Smooth muscle cell (in vitro differentiated cells): Measurements from ENCODE around the gene LST1. TPM values are rescaled to one million over a fixed set of nuclear protein-coding genes. Genes with fewer than 3 reads are reported as not detected.

Experiments used
- DNase-seq: peaks from one replicate; lab custom pipeline; 2025; ENCODE audit not compliant: unreplicated experiment; lab: John Stamatoyannopoulos, UW
- H2AFZ ChIP-seq: fragments of 200-600 bp; sonication (generic); 2 replicates; pipeline ENCODE4 v1.6.0; 2016; ENCODE audit warnings: antibody characterized with exemption, low read depth, mild to moderate bottlenecking
- H3F3A ChIP-seq: fragments of 200-600 bp; sonication (generic); 2 replicates; pipeline ENCODE4 v1.6.0; 2017; ENCODE audit warnings: antibody characterized with exemption, low read depth
- H3K27ac ChIP-seq: fragments of 200-600 bp; sonication (generic); 2 replicates; pipeline ENCODE4 v1.5.1; 2016; ENCODE audit warnings: low read depth, mild to moderate bottlenecking
- H3K27me3 ChIP-seq: fragments of 200-600 bp; sonication (generic); 2 replicates; pipeline ENCODE4 v1.6.1; 2016; ENCODE audit warnings: low read depth, mild to moderate bottlenecking
- H3K36me3 ChIP-seq: fragments of 200-600 bp; sonication (generic); 2 replicates; pipeline ENCODE4 v1.5.1; 2016; ENCODE audit warnings: low read depth
- H3K4me1 ChIP-seq: fragments of 200-600 bp; sonication (generic); 2 replicates; pipeline ENCODE4 v1.5.1; 2016; ENCODE audit warnings: low read depth
- H3K4me2 ChIP-seq: fragments of 200-600 bp; sonication (generic); 2 replicates; pipeline ENCODE4 v1.6.0; 2016; ENCODE audit warnings: mild to moderate bottlenecking
- H3K4me3 ChIP-seq: fragments of 200-600 bp; sonication (generic); 2 replicates; pipeline ENCODE4 v1.5.1; 2016; ENCODE audit warnings: mild to moderate bottlenecking
- H3K79me2 ChIP-seq: fragments of 200-600 bp; sonication (generic); 2 replicates; pipeline ENCODE4 v1.6.0; 2016; ENCODE audit warnings: low read depth, mild to moderate bottlenecking
- H3K9ac ChIP-seq: fragments of 200-600 bp; sonication (generic); 2 replicates; pipeline ENCODE4 v1.6.0; 2016; ENCODE audit warnings: low read depth
- H3K9me3 ChIP-seq: fragments of 200-600 bp; sonication (generic); replicated peaks from 2 replicates; pipeline ENCODE4 v1.5.1; 2016; ENCODE audit warnings: low read depth
- H4K20me1 ChIP-seq: fragments of 200-600 bp; sonication (generic); 2 replicates; pipeline ENCODE4 v1.6.0; 2016; ENCODE audit warnings: low read depth
- CTCF ChIP-seq: fragments of 200-600 bp; sonication (generic); IDR thresholded peaks from 2 replicates; pipeline ENCODE4 v1.5.1; 2017; ENCODE audit warnings: borderline replicate concordance, mild to moderate bottlenecking, antibody characterized with exemption; ENCODE audit not compliant: insufficient read depth, poor library complexity, severe bottlenecking
- WGBS: methylation state at CpG from one replicate; pipeline ENCODE4 v1.1.7; 2016; ENCODE audit warnings: low lambda C conversion rate; 5-methylcytosine and 5-hydroxymethylcytosine counted together
- polyA plus RNA-seq: library from polyadenylated mRNA; unstranded; fragments of >200 nt; fragmentation: Nextera tagmentation; extraction: Ambion mirVana; gene quantifications from 2 replicates; pipeline ENCODE4 v1.2.1, GENCODE V29; 2016
- total RNA-seq: library from RNA; depleted of rRNA; stranded (reverse); fragments of >200 nt; gene quantifications from 2 replicates; pipeline ENCODE4 v1.2.3, GENCODE V29; 2014

Gene LST1
- total and polyA plus RNA-seq, 2 experiments from 2014 or later = 1.4 TPM; not detected in 1

GRCh38 chr6:31631681-31632278, 45.7 kb downstream of the LST1 start:
- H3K36me3 ChIP-seq = peaks cover 34% of the 10 kb centered on the region
- H3F3A ChIP-seq = peaks cover 66% of the 10 kb centered on the region
- no peaks in the 10 kb centered on the region for H3K27me3 ChIP-seq
- H2AFZ ChIP-seq = no peak overlapping the region
- H3K9ac ChIP-seq = no peak overlapping the region
- H3K27ac ChIP-seq = no peak overlapping the region
- whole genome bisulfite sequencing = 96% methylated on average over 31 of the region's 32 CpGs
- no peaks in the 10 kb centered on the region for H3K9me3 ChIP-seq
- peaks cover 72% of the 10 kb centered on the region for H4K20me1 ChIP-seq
- no peaks in the 10 kb centered on the region for H3K4me1 ChIP-seq
- DNase-seq = no peak
- no peak overlapping the region for H3K4me2 ChIP-seq
- H3K4me3 ChIP-seq = no peak overlapping the region
- H3K79me2 ChIP-seq = peaks cover 20% of the 10 kb centered on the region
- no peak for TF ChIP-seq CTCF

GRCh38 chr6:31632279-31632946, 46.3 kb downstream of the LST1 start:
- Histone ChIP-seq H3K27ac (no peak overlapping the region), H3K79me2 (peaks cover 17% of the 10 kb centered on the region)

GRCh38 chr6:31633447-31633846, 47.4 kb downstream of the LST1 start:
- H3K4me3 ChIP-seq = no peak overlapping the region
- no peaks in the 10 kb centered on the region for H3K27me3 ChIP-seq
- H3K4me1 ChIP-seq = no peaks in the 10 kb centered on the region
- H3K27ac ChIP-seq = peak overlapping the region; percentile 42
- peaks cover 25% of the 10 kb centered on the region for H3K36me3 ChIP-seq
- peaks cover 72% of the 10 kb centered on the region for H3F3A ChIP-seq
- 96% methylated on average over 7 of the region's 7 CpGs for WGBS
- no peak overlapping the region for H3K4me2 ChIP-seq
- no peak overlapping the region for H3K9ac ChIP-seq
- no peaks in the 10 kb centered on the region for H3K9me3 ChIP-seq
- H4K20me1 ChIP-seq = peaks cover 56% of the 10 kb centered on the region
- no peak for TF ChIP-seq CTCF
- DNase-seq = no peak
- H3K79me2 ChIP-seq = peaks cover 8% of the 10 kb centered on the region
- H2AFZ ChIP-seq = no peak overlapping the region

More at GRCh38 chr6:31632279-31632946, 46.3 kb downstream of the LST1 start:
- Histone ChIP-seq H4K20me1 (peaks cover 66% of the 10 kb centered on the region), H3K36me3 (peaks cover 34% of the 10 kb centered on the region), H3K27me3 (no peaks in the 10 kb centered on the region), H2AFZ (no peak overlapping the region), H3K9ac (no peak overlapping the region), H3K9me3 (no peaks in the 10 kb centered on the region), H3K4me3 (no peak overlapping the region), H3F3A (peaks cover 67% of the 10 kb centered on the region), H3K4me2 (no peak overlapping the region), H3K4me1 (no peaks in the 10 kb centered on the region)
- WGBS = 95% methylated on average over 26 of the region's 26 CpGs
- no peak for DNase-seq
- no peak for TF ChIP-seq CTCF
